SU-DHL-6 (cell line): ENCODE measurements around the gene SLC17A9.
A peak's percentile ranks its signal among the peaks of the same experiment; 100 is the strongest.

Experiments used
- H2AFZ ChIP-seq: fragments of 200-600 bp; sonication (generic); 2 replicates; pipeline ENCODE4 v1.6.1; 2014; ENCODE audit warnings: low read depth, mild to moderate bottlenecking, moderate library complexity, mixed read lengths, antibody characterized with exemption, low read length; ENCODE audit not compliant: severe bottlenecking
- H3F3A ChIP-seq: fragments of 200-600 bp; shearing (Covaris generic); 2 replicates; pipeline ENCODE4 v1.6.0; 2016; ENCODE audit warnings: antibody characterized with exemption, mild to moderate bottlenecking; ENCODE audit not compliant: insufficient read depth
- H3K27ac ChIP-seq: fragments of 200-600 bp; sonication (generic); 2 replicates; pipeline ENCODE4 v1.5.1; 2016; ENCODE audit warnings: low read depth, mild to moderate bottlenecking, low read length, moderate library complexity, mixed read lengths
- H3K27me3 ChIP-seq: fragments of 200-600 bp; sonication (generic), shearing (Covaris generic); 2 replicates; pipeline ENCODE4 v1.6.0; 2014; ENCODE audit warnings: mild to moderate bottlenecking, low read length
- H3K36me3 ChIP-seq: fragments of 200-600 bp; sonication (generic); 2 replicates; pipeline ENCODE4 v1.6.1; 2014; ENCODE audit warnings: mild to moderate bottlenecking, low read length, mixed read lengths
- H3K4me2 ChIP-seq: fragments of 300-600, 200-600 bp; shearing (Covaris generic), sonication (generic); 2 replicates; pipeline ENCODE4 v1.6.0; 2014; ENCODE audit warnings: low read length, low read depth, mild to moderate bottlenecking; ENCODE audit not compliant: poor library complexity, severe bottlenecking
- H3K4me3 ChIP-seq: fragments of 200-600 bp; sonication (generic); 2 replicates; pipeline ENCODE4 v1.5.1; 2014; ENCODE audit warnings: antibody characterized with exemption, low read length, mild to moderate bottlenecking, mixed read lengths; ENCODE audit not compliant: insufficient read depth, poor library complexity, severe bottlenecking
- H3K79me2 ChIP-seq: fragments of 200-600 bp; sonication (generic); 2 replicates; pipeline ENCODE4 v1.6.1; 2014; ENCODE audit warnings: mild to moderate bottlenecking, low read length, moderate library complexity; ENCODE audit not compliant: insufficient read depth
- H3K9ac ChIP-seq: fragments of 200-600 bp; sonication (generic); 2 replicates; pipeline ENCODE4 v1.7.0; 2014; ENCODE audit warnings: mild to moderate bottlenecking, low read length
- H3K9me2 ChIP-seq: fragments of 200-600 bp; sonication (generic); replicated peaks from 2 replicates; pipeline ENCODE4 v1.6.1; 2014; ENCODE audit warnings: low read length; ENCODE audit not compliant: insufficient read depth
- H3K9me3 ChIP-seq: fragments of 200-600 bp; sonication (generic); 2 replicates; pipeline ENCODE4 v1.6.1; 2014; ENCODE audit warnings: low read length, mixed read lengths; ENCODE audit not compliant: insufficient read depth
- H4K20me1 ChIP-seq: fragments of 200-600 bp; sonication (generic); 2 replicates; pipeline ENCODE4 v1.6.1; 2014; ENCODE audit warnings: low read depth, mild to moderate bottlenecking, antibody characterized with exemption, low read length, moderate library complexity, mixed read lengths
- CTCF ChIP-seq: fragments of 200-600 bp; sonication (generic); IDR thresholded peaks from one replicate; pipeline ENCODE4 v1.5.1; 2017; ENCODE audit warnings: antibody characterized with exemption, mild to moderate bottlenecking, low read length, moderate library complexity; ENCODE audit not compliant: insufficient read depth, poor library complexity, severe bottlenecking
- EZH2phosphoT487 ChIP-seq: fragments of 200-600 bp; sonication (generic), shearing (Covaris generic); conservative IDR thresholded peaks from 2 replicates; pipeline ENCODE4 v1.6.1; 2018; ENCODE audit warnings: mild to moderate bottlenecking, antibody characterized with exemption, low read length, moderate library complexity, mixed read lengths

SLC17A9 gene

GRCh38 chr20:62975812-62976508 is 23.5 kb downstream of the SLC17A9 start:
- Histone ChIP-seq H3K27me3 (no peaks in the 10 kb centered on the region), H3K9me3 (no peaks in the 10 kb centered on the region), H3K36me3 (no peaks in the 10 kb centered on the region), H3K4me2 (no peak overlapping the region), H3F3A (no peaks in the 10 kb centered on the region), H3K9ac (no peak overlapping the region), H3K4me3 (no peak overlapping the region), H3K9me2 (no peaks in the 10 kb centered on the region), H2AFZ (no peak overlapping the region), H3K27ac (no peak overlapping the region), H4K20me1 (no peaks in the 10 kb centered on the region), H3K79me2 (no peaks in the 10 kb centered on the region)
- no peak for TF ChIP-seq EZH2phosphoT487
- TF ChIP-seq CTCF = no peak

GRCh38 chr20:62976886-62977285 is 24.4 kb downstream of the SLC17A9 start:
- no peak overlapping the region for H3K4me2 ChIP-seq
- H3K9me2 ChIP-seq = no peaks in the 10 kb centered on the region
- no peak for TF ChIP-seq EZH2phosphoT487
- no peak for TF ChIP-seq CTCF
- no peak overlapping the region for H3K27ac ChIP-seq
- H4K20me1 ChIP-seq = no peaks in the 10 kb centered on the region
- no peaks in the 10 kb centered on the region for H3F3A ChIP-seq
- no peak overlapping the region for H3K9ac ChIP-seq
- H2AFZ ChIP-seq = no peak overlapping the region
- no peaks in the 10 kb centered on the region for H3K36me3 ChIP-seq
- H3K79me2 ChIP-seq = no peaks in the 10 kb centered on the region
- no peak overlapping the region for H3K4me3 ChIP-seq
- H3K9me3 ChIP-seq = no peaks in the 10 kb centered on the region
- no peaks in the 10 kb centered on the region for H3K27me3 ChIP-seq

GRCh38 chr20:62977613-62978560 is 25.4 kb downstream of the SLC17A9 start:
- Histone ChIP-seq H3K36me3 (no peaks in the 10 kb centered on the region), H3K4me3 (no peak overlapping the region), H3K9ac (no peak overlapping the region), H3K27me3 (no peaks in the 10 kb centered on the region), H2AFZ (no peak overlapping the region), H3K79me2 (no peaks in the 10 kb centered on the region), H3K9me3 (no peaks in the 10 kb centered on the region), H3F3A (no peaks in the 10 kb centered on the region), H3K27ac (no peak overlapping the region), H3K9me2 (no peaks in the 10 kb centered on the region), H4K20me1 (no peaks in the 10 kb centered on the region), H3K4me2 (peak overlapping the region; percentile 31)
- no peak for TF ChIP-seq EZH2phosphoT487
- TF ChIP-seq CTCF = no peak
